AG04449 (cell line): ENCODE results near the gene PHF21A.
A peak's percentile ranks its signal among the peaks of the same experiment; 100 is the strongest.

Experiments
- CTCF ChIA-PET: fragments of 350-600 bp; formaldehyde crosslinking; extraction: SDS; loops from one replicate; lab custom pipeline; 2021; ENCODE audit warnings: antibody characterized with exemption; lab: Yijun Ruan, JAX
- POLR2A ChIA-PET: fragments of 400-600, 350-600 bp; formaldehyde crosslinking; extraction: SDS; loops from one replicate; lab custom pipeline; 2020; ENCODE audit warnings: antibody characterized with exemption, inconsistent platforms; lab: Yijun Ruan, JAX
- DNase-seq: peaks from one replicate; pipeline ENCODE4 v3.0.0-alpha.2; 2010; ENCODE audit warnings: low read depth, low spot score
- H3K4me3 ChIP-seq: 2 replicates; pipeline ENCODE4 v1.5.1; 2011; ENCODE audit warnings: low read depth, mild to moderate bottlenecking, control low read depth, low read length
- CTCF ChIP-seq: IDR thresholded peaks from one replicate; pipeline ENCODE4 v1.5.1; 2011; ENCODE audit warnings: mild to moderate bottlenecking, moderate library complexity, low read length, control low read depth, inconsistent platforms; ENCODE audit not compliant: insufficient read depth; ENCODE audit errors: missing control alignments

PHF21A gene

GRCh38 chr11:45899086-45899447 lies 222.2 kb downstream of the PHF21A start:
- H3K4me3 ChIP-seq: peak overlapping the region; percentile 60
- ChIA-PET CTCF (interaction anchor here (0.7 to 4.2 kb wide), 4 partner anchors 20 to 108 kb away, joined by 3 to 19 read pairs (median 5); no protein-coding TSS in a partner anchor), POLR2A (no interaction called here)
- no peak for TF ChIP-seq CTCF
- DNase-seq: no peak

- POLR2A ChIA-PET: interaction anchor here (0.5 kb wide), 1 partner anchor 701 kb away, joined by 4 read pairs; no protein-coding TSS in a partner anchor
- CTCF ChIA-PET: interaction anchor here (1.8 to 4.2 kb wide), 2 partner anchors 25 to 55 kb away, joined by 5 to 19 read pairs; no protein-coding TSS in a partner anchor
- no peak for TF ChIP-seq CTCF
- no peak for DNase-seq
- H3K4me3 ChIP-seq: no peak overlapping the region
Measured at GRCh38 chr11:45897556-45897955, 223.7 kb downstream of the PHF21A start.

- CTCF ChIA-PET: interaction anchor here (1.8 to 4.2 kb wide), 2 partner anchors 24 to 54 kb away, joined by 5 to 19 read pairs; no protein-coding TSS in a partner anchor
- H3K4me3 ChIP-seq: no peak overlapping the region
- no peak for DNase-seq
- POLR2A ChIA-PET: no interaction called here
- TF ChIP-seq CTCF: no peak
Measured at GRCh38 chr11:45896422-45896984, 224.8 kb downstream of the PHF21A start.

- H3K4me3 ChIP-seq: no peak overlapping the region
- ChIA-PET CTCF (interaction anchor here (1.1 to 4.2 kb wide), 3 partner anchors 23 to 111 kb away, joined by 5 to 19 read pairs (median 5); no protein-coding TSS in a partner anchor), POLR2A (no interaction called here)
- TF ChIP-seq CTCF: no peak
- DNase-seq: no peak
Measured at GRCh38 chr11:45895553-45896259, 225.5 kb downstream of the PHF21A start.

- ChIA-PET CTCF (interaction anchor here (0.7 to 1.6 kb wide), 3 partner anchors 21 to 112 kb away, joined by 3 to 6 read pairs (median 5); no protein-coding TSS in a partner anchor), POLR2A (no interaction called here)
- no peak for DNase-seq
- no peak overlapping the region for H3K4me3 ChIP-seq
- TF ChIP-seq CTCF: no peak
Measured at GRCh38 chr11:45894555-45895247, 226.6 kb downstream of the PHF21A start.
